Measurements from ENCODE around the gene SORT1.

The SORT1 gene

DNA sequence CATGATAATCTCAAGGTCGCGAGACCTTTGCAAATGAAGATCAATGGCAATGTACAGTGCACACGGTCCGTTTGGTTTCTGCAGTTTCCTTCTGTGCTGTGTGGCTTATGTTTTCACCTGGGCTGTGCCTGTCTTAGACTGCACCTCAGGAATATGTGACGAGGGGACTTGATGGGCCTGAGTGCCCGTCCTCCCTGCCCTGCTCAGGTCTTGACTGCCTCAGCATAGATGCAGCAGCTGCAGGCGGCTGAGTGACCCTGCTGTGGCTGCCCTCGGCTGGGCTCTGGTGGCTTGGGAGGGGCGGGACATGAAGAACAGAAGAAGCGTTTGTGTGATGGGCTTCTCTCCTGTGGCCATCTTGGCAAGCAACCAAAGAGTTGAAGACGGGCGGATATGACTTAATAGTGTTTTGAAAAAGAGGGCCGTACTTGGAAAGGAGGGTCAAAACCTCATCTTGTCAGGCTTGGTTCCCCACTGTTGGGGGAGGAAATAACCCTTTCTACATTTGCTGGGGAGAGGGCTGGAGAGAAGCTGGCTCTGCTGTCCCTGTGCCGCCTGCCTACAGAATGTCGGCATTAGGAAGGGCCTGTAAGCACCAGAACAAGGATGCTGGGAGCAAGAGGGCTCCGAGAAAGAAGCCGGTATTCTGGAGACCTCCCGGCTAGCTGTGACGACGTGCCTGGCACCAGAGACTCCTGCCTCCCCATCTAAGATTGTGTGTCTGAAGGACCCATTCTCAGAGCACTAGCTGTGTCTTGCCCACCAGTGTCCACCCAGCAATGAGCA lies 98.0 kb downstream of the SORT1 start:
- no peaks in the 10 kb centered on the region for H3K36me3 ChIP-seq
- peak overlapping the region; percentile 72 for H3K27ac ChIP-seq
- H3K4me1 ChIP-seq (ENCODE audit: control insufficient read depth in 1 of 2, insufficient read depth in 1 of 2, low read depth in 1 of 2, low read length in 1 of 2): peaks cover 30 to 40% of the 10 kb centered on the region in 2 experiments
- no peaks in the 10 kb centered on the region for H3K27me3 ChIP-seq
- no peak overlapping the region for H3K4me3 ChIP-seq (ENCODE audit: low read depth in 1 of 2, low read length in 1 of 2)
- TF ChIP-seq, protein P1, sequence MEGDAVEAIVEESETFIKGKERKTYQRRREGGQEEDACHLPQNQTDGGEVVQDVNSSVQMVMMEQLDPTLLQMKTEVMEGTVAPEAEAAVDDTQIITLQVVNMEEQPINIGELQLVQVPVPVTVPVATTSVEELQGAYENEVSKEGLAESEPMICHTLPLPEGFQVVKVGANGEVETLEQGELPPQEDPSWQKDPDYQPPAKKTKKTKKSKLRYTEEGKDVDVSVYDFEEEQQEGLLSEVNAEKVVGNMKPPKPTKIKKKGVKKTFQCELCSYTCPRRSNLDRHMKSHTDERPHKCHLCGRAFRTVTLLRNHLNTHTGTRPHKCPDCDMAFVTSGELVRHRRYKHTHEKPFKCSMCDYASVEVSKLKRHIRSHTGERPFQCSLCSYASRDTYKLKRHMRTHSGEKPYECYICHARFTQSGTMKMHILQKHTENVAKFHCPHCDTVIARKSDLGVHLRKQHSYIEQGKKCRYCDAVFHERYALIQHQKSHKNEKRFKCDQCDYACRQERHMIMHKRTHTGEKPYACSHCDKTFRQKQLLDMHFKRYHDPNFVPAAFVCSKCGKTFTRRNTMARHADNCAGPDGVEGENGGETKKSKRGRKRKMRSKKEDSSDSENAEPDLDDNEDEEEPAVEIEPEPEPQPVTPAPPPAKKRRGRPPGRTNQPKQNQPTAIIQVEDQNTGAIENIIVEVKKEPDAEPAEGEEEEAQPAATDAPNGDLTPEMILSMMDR (IDR thresholded peaks at IDR 0.05): no peak
- no peaks in the 10 kb centered on the region for H3K9me3 ChIP-seq

DNA sequence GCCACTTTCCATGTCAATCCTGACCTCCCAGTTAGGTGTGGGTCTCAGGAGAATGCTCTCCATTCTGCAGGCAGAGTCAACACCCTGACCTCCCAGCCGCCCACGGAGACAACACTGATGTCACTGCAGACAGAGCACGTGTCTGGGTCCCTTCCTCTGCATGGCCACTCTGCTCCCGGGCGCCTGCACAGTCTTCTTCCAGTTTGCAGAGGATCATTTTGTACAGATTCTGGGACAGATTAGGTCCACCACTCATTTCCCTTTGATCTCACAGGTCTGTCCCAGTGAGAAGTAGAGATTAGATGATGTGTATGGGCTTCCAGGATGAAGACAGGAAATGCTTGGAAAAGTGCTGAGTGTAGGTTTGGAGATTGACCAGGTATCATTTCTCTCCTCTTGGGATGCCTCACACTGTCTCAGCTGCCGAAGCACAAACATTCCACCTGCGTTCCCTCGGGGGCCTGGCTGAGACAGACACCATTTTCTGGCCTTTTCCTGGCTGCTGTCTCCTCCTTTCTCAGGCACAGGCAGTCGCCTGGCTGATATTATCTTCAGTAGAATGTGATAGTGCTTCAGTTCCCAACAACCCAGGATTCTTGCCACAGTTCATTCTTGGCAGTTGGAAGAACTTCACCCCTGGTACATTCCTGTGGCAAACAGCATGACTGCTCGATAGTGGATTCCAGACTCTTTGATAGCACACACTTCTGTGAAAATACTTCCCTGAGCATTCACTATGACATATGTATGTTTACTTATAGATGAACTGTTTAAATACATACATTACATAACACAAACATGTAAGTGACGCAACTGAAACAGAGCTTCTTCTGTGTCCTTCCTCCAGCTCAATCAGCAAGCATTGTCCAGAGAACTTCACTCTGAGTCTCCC lies 98.8 kb downstream of the SORT1 start:
- TF ChIP-seq, protein P1 (IDR thresholded peaks at IDR 0.05): no peak
- Histone ChIP-seq H3K27ac (peak overlapping the region; percentile 72), H3K36me3 (no peaks in the 10 kb centered on the region), H3K27me3 (no peaks in the 10 kb centered on the region), H3K9me3 (no peaks in the 10 kb centered on the region), H3K4me1 (ENCODE audit: control insufficient read depth in 1 of 2, insufficient read depth in 1 of 2, low read depth in 1 of 2, low read length in 1 of 2) (peaks cover 38 to 48% of the 10 kb centered on the region in 2 experiments), H3K4me3 (ENCODE audit: low read depth in 1 of 2, low read length in 1 of 2) (no peak overlapping the region)

DNA sequence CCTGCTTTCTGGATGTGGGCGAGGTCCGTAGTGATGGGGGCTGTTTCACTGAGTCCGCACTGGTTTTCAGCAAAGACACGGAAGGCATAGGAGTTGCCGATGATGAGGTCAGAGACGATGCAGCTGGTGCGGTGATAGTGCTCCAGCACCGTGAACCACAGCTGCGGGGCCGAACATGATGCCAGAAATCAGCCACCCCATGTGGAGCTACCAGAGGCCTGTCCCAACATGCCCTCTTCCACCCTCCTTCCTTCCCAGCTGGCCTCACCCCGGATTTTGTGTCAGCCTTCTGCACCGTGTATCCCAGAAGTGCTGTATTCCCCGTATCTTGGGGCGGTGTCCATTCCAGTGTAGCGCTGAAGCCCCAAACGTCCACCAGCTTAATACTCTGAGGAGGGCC lies 100.9 kb downstream of the SORT1 start:
- TF ChIP-seq, protein P1 (IDR thresholded peaks at IDR 0.05): no peak
- H3K27ac ChIP-seq: no peak overlapping the region
- no peak overlapping the region for H3K4me3 ChIP-seq (ENCODE audit: low read depth in 1 of 2, low read length in 1 of 2)
- peaks cover 41 to 55% of the 10 kb centered on the region in 2 experiments for H3K4me1 ChIP-seq (ENCODE audit: control insufficient read depth in 1 of 2, insufficient read depth in 1 of 2, low read depth in 1 of 2, low read length in 1 of 2)
- H3K27me3 ChIP-seq: no peaks in the 10 kb centered on the region
- H3K36me3 ChIP-seq: no peaks in the 10 kb centered on the region
- no peaks in the 10 kb centered on the region for H3K9me3 ChIP-seq

DNA sequence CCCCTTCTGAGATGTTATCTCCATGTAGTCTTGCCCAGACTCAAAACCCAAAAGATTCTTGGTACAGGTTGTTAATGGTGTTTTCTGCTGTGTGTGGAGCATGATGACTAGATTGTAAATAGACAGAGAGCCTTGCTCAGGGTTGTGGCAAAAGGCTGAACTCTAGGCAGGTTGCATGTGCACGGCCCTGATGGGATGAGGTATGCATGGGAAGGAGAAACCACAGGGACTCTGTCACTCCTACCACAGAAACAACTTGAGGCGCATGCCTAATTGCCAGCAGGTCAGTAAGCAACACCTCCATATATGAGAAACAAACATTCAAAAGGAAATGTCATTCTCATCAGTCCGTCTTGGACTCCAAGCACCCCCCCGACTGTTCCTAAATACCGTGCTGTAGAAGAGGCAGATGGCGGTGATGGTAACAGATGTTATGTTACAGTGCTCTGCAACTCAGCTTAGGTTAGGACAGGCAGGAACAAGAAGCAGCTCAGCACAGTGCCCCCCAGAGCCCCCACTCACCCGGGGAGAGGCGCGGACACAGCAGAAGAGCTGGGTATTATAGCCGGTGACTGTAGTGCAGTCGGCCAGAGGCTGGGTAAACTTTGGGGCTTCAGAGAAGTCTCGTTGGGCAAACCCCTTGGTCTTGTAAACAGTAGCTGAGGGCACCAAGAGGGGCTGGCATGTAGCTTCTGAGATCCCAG lies 101.9 kb downstream of the SORT1 start:
- H3K27ac ChIP-seq: no peak overlapping the region
- TF ChIP-seq, protein P1 (IDR thresholded peaks at IDR 0.05): no peak
- H3K4me3 ChIP-seq (ENCODE audit: low read depth in 1 of 2, low read length in 1 of 2): no peak overlapping the region
- H3K36me3 ChIP-seq: no peaks in the 10 kb centered on the region
- no peaks in the 10 kb centered on the region for H3K9me3 ChIP-seq
- no peaks in the 10 kb centered on the region for H3K27me3 ChIP-seq
- peaks cover 50 to 61% of the 10 kb centered on the region in 2 experiments for H3K4me1 ChIP-seq (ENCODE audit: control insufficient read depth in 1 of 2, insufficient read depth in 1 of 2, low read depth in 1 of 2, low read length in 1 of 2)

DNA sequence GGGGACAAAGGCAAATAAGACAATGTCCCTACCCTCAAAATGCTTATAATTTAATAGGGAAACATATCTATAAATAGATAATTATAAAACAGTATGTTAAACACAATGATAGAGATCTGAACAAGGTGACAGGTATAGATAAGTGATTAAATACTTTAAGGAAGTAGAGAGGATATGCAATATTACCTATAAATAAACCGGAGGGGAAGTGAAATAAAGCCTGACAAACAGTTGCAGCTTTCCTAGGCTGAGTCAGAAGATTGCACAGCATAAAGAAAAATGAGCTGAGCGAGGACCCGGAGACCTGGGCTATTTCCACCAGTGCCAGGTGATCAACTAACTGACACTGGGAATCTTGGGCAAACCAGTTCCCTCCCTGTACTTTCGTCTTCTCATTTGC lies 103.2 kb downstream of the SORT1 start:
- TF ChIP-seq, protein P1 (IDR thresholded peaks at IDR 0.05): no peak
- Histone ChIP-seq H3K27ac (peak overlapping the region; percentile 63), H3K36me3 (no peaks in the 10 kb centered on the region), H3K4me1 (ENCODE audit: control insufficient read depth in 1 of 2, insufficient read depth in 1 of 2, low read depth in 1 of 2, low read length in 1 of 2) (peaks cover 43 to 53% of the 10 kb centered on the region in 2 experiments), H3K9me3 (no peaks in the 10 kb centered on the region), H3K4me3 (ENCODE audit: low read depth in 1 of 2, low read length in 1 of 2) (no peak overlapping the region), H3K27me3 (no peaks in the 10 kb centered on the region)
